Spleen (tissue), 7 donors: Measurements from ENCODE around the gene MED27.

Experiments used
- POLR2A ChIP-seq, 3 donors: fragments of 450-650 bp; IDR thresholded peaks; one replicate each; pipeline ENCODE4 v1.5.1; 2017; ENCODE audit warnings: antibody characterized with exemption in 3 of 3, mild to moderate bottlenecking in 1 of 3
- POLR2AphosphoS5 ChIP-seq, 3 donors: sonication (generic); formaldehyde crosslinking; IDR thresholded peaks; one replicate each; pipeline ENCODE4 v1.5.1; 2017; ENCODE audit warnings: antibody characterized with exemption in 3 of 3
- TF ChIP-seq, protein P1 (sequence below), 11 experiments: fragments of 200-600 bp in 7 of 11; fragments of 450-650 bp in 4 of 11; sonication (generic) in 4 of 11; IDR thresholded peaks in 8 of 11; conservative IDR thresholded peaks in 3 of 11; 1 replicate in 7 of 11; 2 replicates in 4 of 11; pipeline versions ENCODE4 v1.4.0 to v1.8.0; 2016 to 2021; ENCODE audit warnings: antibody characterized with exemption in 11 of 11, inconsistent platforms in 4 of 11, mild to moderate bottlenecking in 1 of 11
- donor health status: DM: no; HTN: no; CAD: no; lungs with moderate emphysema.
- donor health status: DM: no; HTN: no; CAD: no.
- donor health status: DM: no; HTN: no; CAD: no.

DNA sequence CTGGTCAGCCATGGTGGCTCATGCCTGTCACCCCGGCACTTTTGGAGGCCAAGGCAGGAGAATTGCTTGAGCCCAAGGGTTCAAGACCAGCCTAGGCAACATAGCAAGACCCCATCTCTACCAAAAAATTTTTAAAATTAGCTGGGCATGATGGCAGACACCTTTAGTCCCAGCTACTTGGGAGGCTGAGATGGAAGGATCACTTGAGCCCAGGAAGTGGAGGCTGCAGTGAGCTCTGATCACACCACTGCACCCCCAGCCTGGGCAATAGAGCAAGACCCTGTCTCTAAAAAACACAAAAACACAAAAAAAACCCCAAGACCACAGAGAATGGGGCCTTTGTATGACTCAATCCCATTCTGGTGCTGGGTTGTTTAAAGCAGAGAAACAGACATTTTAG is 44.0 kb downstream of the MED27 start:
- TF ChIP-seq, protein P1, sequence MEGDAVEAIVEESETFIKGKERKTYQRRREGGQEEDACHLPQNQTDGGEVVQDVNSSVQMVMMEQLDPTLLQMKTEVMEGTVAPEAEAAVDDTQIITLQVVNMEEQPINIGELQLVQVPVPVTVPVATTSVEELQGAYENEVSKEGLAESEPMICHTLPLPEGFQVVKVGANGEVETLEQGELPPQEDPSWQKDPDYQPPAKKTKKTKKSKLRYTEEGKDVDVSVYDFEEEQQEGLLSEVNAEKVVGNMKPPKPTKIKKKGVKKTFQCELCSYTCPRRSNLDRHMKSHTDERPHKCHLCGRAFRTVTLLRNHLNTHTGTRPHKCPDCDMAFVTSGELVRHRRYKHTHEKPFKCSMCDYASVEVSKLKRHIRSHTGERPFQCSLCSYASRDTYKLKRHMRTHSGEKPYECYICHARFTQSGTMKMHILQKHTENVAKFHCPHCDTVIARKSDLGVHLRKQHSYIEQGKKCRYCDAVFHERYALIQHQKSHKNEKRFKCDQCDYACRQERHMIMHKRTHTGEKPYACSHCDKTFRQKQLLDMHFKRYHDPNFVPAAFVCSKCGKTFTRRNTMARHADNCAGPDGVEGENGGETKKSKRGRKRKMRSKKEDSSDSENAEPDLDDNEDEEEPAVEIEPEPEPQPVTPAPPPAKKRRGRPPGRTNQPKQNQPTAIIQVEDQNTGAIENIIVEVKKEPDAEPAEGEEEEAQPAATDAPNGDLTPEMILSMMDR (IDR thresholded peaks at IDR 0.05 in 8 of 11, conservative IDR thresholded peaks at IDR 0.05 in 3 of 11), result no peak
- TF ChIP-seq POLR2AphosphoS5 (IDR thresholded peaks at IDR 0.05) (no peak), POLR2A (IDR thresholded peaks at IDR 0.05) (no peak)
